Osteoblast (primary cell): ENCODE measurements around the gene GPR78. TPM values are rescaled to one million over a fixed set of nuclear protein-coding genes. Genes with fewer than 3 reads are reported as not detected.

Experiments used
- DNase-seq: peaks from one replicate; pipeline ENCODE4 v3.0.0; 2011; ENCODE audit warnings: low spot score, mixed read lengths; ENCODE audit not compliant: insufficient read length; ENCODE audit errors: missing footprints
- H2AFZ ChIP-seq: 2 replicates; pipeline ENCODE4 v1.6.0; 2011; ENCODE audit warnings: mild to moderate bottlenecking, low read length
- H3K27ac ChIP-seq: 2 replicates; pipeline ENCODE4 v1.5.1; 2011; ENCODE audit warnings: mild to moderate bottlenecking, low read depth, low read length, moderate library complexity
- H3K27me3 ChIP-seq: 2 replicates; pipeline ENCODE4 v1.6.0; 2012; ENCODE audit warnings: mild to moderate bottlenecking, control low read depth, inconsistent platforms, low read length, moderate library complexity; ENCODE audit not compliant: insufficient read depth
- H3K36me3 ChIP-seq: 2 replicates; pipeline ENCODE4 v1.5.1; 2011; ENCODE audit warnings: mild to moderate bottlenecking, low read length, control low read depth, moderate library complexity; ENCODE audit not compliant: insufficient read depth
- H3K4me1 ChIP-seq: 2 replicates; pipeline ENCODE4 v1.5.1; 2011; ENCODE audit warnings: mild to moderate bottlenecking, low read length, control low read depth, moderate library complexity; ENCODE audit not compliant: insufficient read depth
- H3K4me2 ChIP-seq: 2 replicates; pipeline ENCODE4 v1.6.0; 2011; ENCODE audit warnings: mild to moderate bottlenecking, low read length; ENCODE audit not compliant: insufficient read depth
- H3K4me3 ChIP-seq: fragments of 200-600 bp; sonication (generic); 3 replicates; pipeline ENCODE4 v1.5.1; 2012; ENCODE audit warnings: mild to moderate bottlenecking, low read length, inconsistent platforms; ENCODE audit not compliant: insufficient read depth
- H3K79me2 ChIP-seq: 2 replicates; pipeline ENCODE4 v1.6.0; 2012; ENCODE audit warnings: mild to moderate bottlenecking, low read length, control low read depth, inconsistent platforms; ENCODE audit not compliant: insufficient read depth
- H3K9me3 ChIP-seq: 2 replicates; pipeline ENCODE4 v1.5.1; 2011; ENCODE audit warnings: low read depth, low read length, control low read depth
- H4K20me1 ChIP-seq: 2 replicates; pipeline ENCODE4 v1.6.0; 2012; ENCODE audit warnings: mild to moderate bottlenecking, low read length, control low read depth; ENCODE audit not compliant: insufficient read depth
- CTCF ChIP-seq: IDR thresholded peaks from 2 replicates; pipeline ENCODE4 v1.5.1; 2011; ENCODE audit warnings: mild to moderate bottlenecking, low read depth, low read length, moderate library complexity; ENCODE audit errors: extremely low read depth
- total RNA-seq: library from RNA; depleted of rRNA; stranded (reverse); fragments of >200 nt; gene quantifications from 2 replicates; pipeline ENCODE4 v1.2.3, GENCODE V29; 2012

GPR78 gene
- total RNA-seq, 1 donor: 1.8 TPM

DNA sequence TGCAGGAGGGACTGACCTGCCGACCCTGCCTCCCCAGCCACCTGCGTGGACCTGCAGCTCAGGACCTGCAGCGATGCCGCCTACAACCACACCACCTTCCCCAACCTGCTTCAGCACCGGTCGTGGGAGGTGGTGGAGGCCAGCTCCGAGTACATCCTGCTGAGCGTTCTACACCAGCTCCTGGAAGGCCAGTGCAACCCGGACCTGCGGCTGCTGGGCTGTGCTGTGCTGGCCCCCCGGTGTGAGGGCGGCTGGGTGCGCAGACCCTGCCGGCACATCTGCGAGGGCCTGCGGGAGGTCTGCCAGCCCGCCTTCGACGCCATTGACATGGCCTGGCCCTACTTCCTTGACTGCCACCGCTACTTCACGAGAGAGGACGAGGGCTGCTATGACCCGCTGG, 20.9 kb downstream of the GPR78 start:
- H2AFZ ChIP-seq: no peak overlapping the region

GRCh38 chr4:8601556-8601955, 21.4 kb downstream of the GPR78 start:
- H3K79me2 ChIP-seq: no peaks in the 10 kb centered on the region
- H4K20me1 ChIP-seq: peaks cover 57% of the 10 kb centered on the region
- DNase-seq: no peak
- peaks cover 5% of the 10 kb centered on the region for H3K27me3 ChIP-seq
- H3K4me1 ChIP-seq: peaks cover 3% of the 10 kb centered on the region
- H3K9me3 ChIP-seq: no peaks in the 10 kb centered on the region
- no peak overlapping the region for H2AFZ ChIP-seq
- H3K4me2 ChIP-seq: no peak overlapping the region
- no peak overlapping the region for H3K27ac ChIP-seq
- H3K36me3 ChIP-seq: peaks cover 8% of the 10 kb centered on the region
- no peak overlapping the region for H3K4me3 ChIP-seq
- no peak for TF ChIP-seq CTCF

More for the DNA sequence above, 20.9 kb downstream of the GPR78 start:
- H3K79me2 ChIP-seq: no peaks in the 10 kb centered on the region
- H3K4me2 ChIP-seq: no peak overlapping the region
- H3K36me3 ChIP-seq: peaks cover 5% of the 10 kb centered on the region
- TF ChIP-seq CTCF: no peak
- peaks cover 5% of the 10 kb centered on the region for H3K27me3 ChIP-seq
- no peak overlapping the region for H3K4me3 ChIP-seq
- no peak for DNase-seq
- no peak overlapping the region for H3K27ac ChIP-seq
- peaks cover 3% of the 10 kb centered on the region for H3K4me1 ChIP-seq
- H4K20me1 ChIP-seq: peaks cover 56% of the 10 kb centered on the region
- H3K9me3 ChIP-seq: no peaks in the 10 kb centered on the region

DNA sequence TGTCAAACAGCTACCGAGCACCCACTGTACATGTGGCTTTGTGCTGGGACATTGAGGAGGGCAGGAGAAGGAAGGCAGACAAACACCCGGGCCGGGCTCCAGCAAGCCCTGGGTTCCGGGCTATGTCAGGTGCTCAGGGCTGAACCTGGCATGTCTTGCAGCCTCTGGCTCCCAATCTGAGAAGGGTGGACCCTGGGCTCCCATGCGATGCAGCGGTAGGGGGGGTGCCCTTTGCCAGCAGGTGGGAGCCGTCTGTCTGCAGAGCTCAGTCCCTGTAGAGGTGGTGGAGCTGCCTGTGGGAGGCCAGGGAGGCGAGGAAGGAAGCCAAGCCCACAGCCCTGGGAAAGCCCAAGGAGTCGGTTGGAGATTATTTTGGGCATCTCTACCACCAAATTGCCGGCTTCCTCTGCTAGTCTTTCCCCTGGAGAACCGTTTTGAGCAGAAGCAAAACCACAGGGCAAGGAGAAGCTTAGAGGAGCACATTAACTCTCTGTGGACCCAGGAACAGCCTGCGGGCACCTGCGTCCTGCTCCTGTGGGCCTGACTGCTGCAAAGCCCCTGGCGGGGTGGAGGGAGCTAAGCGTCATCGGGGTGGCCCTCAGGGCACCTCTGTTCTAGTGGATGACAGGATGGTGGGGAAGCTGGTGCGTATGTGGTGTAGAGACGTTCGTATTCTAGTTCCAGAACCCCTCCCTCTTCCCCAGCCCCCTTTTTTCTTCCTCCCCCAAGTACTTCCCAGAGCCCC, 22.7 kb downstream of the GPR78 start:
- no peaks in the 10 kb centered on the region for H3K79me2 ChIP-seq
- H3K9me3 ChIP-seq: no peaks in the 10 kb centered on the region
- H3K27me3 ChIP-seq: peaks cover 5% of the 10 kb centered on the region
- peaks cover 10% of the 10 kb centered on the region for H3K36me3 ChIP-seq
- H3K27ac ChIP-seq: no peak overlapping the region
- peaks cover 57% of the 10 kb centered on the region for H4K20me1 ChIP-seq
- no peak overlapping the region for H3K4me3 ChIP-seq
- no peak for TF ChIP-seq CTCF
- peaks cover 3% of the 10 kb centered on the region for H3K4me1 ChIP-seq
- H2AFZ ChIP-seq: no peak overlapping the region
- DNase-seq: no peak
- H3K4me2 ChIP-seq: no peak overlapping the region

GRCh38 chr4:8603931-8604330, 23.7 kb downstream of the GPR78 start:
- Histone ChIP-seq H2AFZ (no peak overlapping the region), H3K27me3 (peaks cover 5% of the 10 kb centered on the region), H3K4me2 (no peak overlapping the region), H3K27ac (no peak overlapping the region), H3K79me2 (no peaks in the 10 kb centered on the region), H3K36me3 (peaks cover 10% of the 10 kb centered on the region), H3K9me3 (no peaks in the 10 kb centered on the region), H3K4me3 (no peak overlapping the region), H4K20me1 (peaks cover 58% of the 10 kb centered on the region), H3K4me1 (peaks cover 3% of the 10 kb centered on the region)
- DNase-seq: no peak
- no peak for TF ChIP-seq CTCF
